ENCODE results near the gene HOXD11.

Gene HOXD11

DNA sequence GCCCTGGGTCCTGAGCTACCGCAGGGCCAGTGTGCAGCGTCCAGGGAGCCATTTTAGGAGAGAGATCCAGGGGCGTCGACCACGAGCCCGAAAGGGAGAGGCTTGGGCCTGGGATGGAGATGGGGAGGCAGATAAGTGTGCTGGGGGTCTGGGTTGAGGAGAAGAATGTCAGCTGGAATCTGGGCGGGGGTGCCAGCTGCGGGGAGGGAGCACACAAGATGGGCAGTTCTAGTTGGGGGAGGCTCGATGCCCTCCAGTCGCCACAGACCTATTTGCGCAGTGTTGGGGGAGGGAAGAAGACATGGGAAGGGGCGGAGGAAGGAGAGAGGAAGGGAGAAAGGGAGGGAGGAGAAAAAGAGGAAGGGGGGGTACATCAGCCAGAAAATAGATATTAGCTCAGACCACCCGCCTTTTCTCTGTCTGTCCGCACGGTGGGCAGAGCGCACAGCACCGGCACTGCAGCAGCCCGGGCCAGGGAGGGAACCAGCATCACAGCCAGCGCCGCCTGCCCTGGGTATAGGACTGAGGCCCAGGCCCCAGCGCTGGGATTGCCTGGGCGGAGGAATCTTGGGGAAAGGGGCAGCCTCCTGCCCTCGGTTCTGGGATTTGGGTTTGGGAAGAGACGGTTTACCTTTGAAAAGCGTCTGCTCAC is 1.9 kb upstream of the HOXD11 start:
- no peak overlapping the region for H3K9ac ChIP-seq (ENCODE audit: low read depth, low read length)
- no peak overlapping the region for H3K4me2 ChIP-seq (ENCODE audit: insufficient read depth, low read length)
- no peak overlapping the region for H3K4me3 ChIP-seq (ENCODE audit: low read depth in 1 of 2, low read length in 2 of 2)

DNA sequence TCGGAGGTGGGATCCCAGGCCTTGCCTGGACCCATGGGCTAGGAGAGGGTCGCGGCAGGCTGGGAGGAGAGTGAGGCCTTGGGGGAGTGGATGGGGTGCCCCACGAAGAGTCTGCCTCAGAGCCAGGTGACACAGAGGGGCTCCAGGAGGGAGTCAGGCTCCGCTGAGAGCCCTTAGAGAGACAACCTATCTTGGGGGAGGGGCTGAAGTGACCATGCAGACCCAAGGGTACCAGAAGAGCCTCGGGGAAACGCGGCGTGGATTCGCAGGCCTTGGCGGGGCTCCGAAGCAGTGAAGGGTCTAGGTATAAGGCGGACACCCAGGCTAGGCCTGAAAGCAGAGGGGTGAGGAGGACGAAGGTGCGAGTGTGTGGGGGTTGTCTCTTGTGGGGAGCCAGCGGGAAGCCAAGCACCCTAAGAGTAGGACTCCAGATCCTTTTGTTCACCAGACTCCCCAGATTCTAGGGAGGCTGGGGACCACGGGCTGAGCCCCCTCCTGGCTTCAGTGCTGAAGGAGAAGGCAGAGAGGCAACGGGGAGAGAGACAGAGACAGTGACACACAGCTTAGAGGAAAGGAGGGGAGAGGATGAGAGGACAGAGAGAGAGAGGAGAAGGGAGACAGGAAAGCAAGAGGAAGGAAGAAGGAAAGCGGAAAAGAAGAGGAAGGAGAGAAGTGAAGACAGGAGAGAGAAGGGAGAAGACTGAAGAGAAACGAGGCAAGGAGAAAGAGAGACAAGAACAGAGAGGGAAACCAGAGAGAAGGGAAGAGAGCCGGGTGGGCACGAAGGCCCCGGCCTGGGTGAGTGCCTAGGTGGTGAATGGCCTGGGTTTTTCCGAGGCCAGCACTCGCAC is 1.1 kb upstream of the HOXD11 start:
- Histone ChIP-seq H3K27ac (ENCODE audit: low read length) (no peak overlapping the region), H3K79me2 (ENCODE audit: insufficient read depth, low read length) (no peaks in the 10 kb centered on the region), H3K9ac (ENCODE audit: low read depth, low read length) (no peak overlapping the region), H3K36me3 (ENCODE audit: insufficient read depth, low read length) (no peaks in the 10 kb centered on the region), H2AFZ (ENCODE audit: low read depth, low read length) (no peak overlapping the region), H3K9me3 (ENCODE audit: insufficient read depth, low read length, severe bottlenecking) (no peaks in the 10 kb centered on the region), H3K4me3 (ENCODE audit: low read depth in 1 of 2, low read length in 2 of 2) (no peak overlapping the region), H3K27me3 (ENCODE audit: insufficient read depth, low read length, poor library complexity) (no peaks in the 10 kb centered on the region), H3K4me2 (ENCODE audit: insufficient read depth, low read length) (no peak overlapping the region), H3K4me1 (ENCODE audit: insufficient read depth, low read length) (no peaks in the 10 kb centered on the region), H4K20me1 (ENCODE audit: insufficient read depth, low read length) (no peaks in the 10 kb centered on the region)
- DNase-seq (no peak), ATAC-seq (ENCODE audit: insufficient read depth, low read depth) (no peak)
- TF ChIP-seq, protein P1, sequence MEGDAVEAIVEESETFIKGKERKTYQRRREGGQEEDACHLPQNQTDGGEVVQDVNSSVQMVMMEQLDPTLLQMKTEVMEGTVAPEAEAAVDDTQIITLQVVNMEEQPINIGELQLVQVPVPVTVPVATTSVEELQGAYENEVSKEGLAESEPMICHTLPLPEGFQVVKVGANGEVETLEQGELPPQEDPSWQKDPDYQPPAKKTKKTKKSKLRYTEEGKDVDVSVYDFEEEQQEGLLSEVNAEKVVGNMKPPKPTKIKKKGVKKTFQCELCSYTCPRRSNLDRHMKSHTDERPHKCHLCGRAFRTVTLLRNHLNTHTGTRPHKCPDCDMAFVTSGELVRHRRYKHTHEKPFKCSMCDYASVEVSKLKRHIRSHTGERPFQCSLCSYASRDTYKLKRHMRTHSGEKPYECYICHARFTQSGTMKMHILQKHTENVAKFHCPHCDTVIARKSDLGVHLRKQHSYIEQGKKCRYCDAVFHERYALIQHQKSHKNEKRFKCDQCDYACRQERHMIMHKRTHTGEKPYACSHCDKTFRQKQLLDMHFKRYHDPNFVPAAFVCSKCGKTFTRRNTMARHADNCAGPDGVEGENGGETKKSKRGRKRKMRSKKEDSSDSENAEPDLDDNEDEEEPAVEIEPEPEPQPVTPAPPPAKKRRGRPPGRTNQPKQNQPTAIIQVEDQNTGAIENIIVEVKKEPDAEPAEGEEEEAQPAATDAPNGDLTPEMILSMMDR (IDR thresholded peaks at IDR 0.05; ENCODE audit: borderline replicate concordance, extremely low read depth, low read length, poor library complexity, severe bottlenecking): no peak

More for the DNA sequence above, 1.9 kb upstream of the HOXD11 start:
- no peak for TF ChIP-seq EZH2 (IDR thresholded peaks at IDR 0.05; ENCODE audit: borderline replicate concordance, low read depth, low read length, severe bottlenecking)
- TF ChIP-seq, protein P1 (IDR thresholded peaks at IDR 0.05; ENCODE audit: borderline replicate concordance, extremely low read depth, low read length, poor library complexity, severe bottlenecking): no peak
- ATAC-seq (ENCODE audit: insufficient read depth, low read depth) (no peak), DNase-seq (no peak)
- Histone ChIP-seq H3K4me1 (ENCODE audit: insufficient read depth, low read length) (no peaks in the 10 kb centered on the region), H2AFZ (ENCODE audit: low read depth, low read length) (no peak overlapping the region), H3K36me3 (ENCODE audit: insufficient read depth, low read length) (no peaks in the 10 kb centered on the region), H3K9me3 (ENCODE audit: insufficient read depth, low read length, severe bottlenecking) (no peaks in the 10 kb centered on the region), H4K20me1 (ENCODE audit: insufficient read depth, low read length) (no peaks in the 10 kb centered on the region), H3K27ac (ENCODE audit: low read length) (no peak overlapping the region), H3K79me2 (ENCODE audit: insufficient read depth, low read length) (no peaks in the 10 kb centered on the region), H3K27me3 (ENCODE audit: insufficient read depth, low read length, poor library complexity) (no peaks in the 10 kb centered on the region)

DNA sequence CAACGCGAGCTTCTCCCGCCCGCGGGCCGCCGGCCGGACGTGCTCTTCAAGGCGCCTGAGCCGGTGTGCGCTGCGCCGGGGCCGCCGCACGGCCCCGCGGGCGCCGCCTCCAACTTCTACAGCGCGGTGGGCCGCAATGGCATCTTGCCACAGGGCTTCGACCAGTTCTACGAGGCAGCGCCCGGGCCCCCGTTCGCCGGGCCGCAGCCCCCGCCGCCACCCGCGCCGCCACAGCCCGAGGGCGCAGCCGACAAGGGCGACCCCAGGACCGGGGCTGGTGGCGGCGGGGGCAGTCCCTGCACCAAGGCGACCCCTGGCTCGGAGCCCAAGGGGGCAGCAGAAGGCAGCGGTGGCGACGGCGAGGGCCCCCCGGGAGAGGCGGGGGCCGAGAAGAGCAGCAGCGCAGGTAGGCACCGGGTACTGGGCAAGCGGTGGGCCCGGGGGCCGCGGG is 676 bp downstream of the HOXD11 start:
- TF ChIP-seq, protein P1 (IDR thresholded peaks at IDR 0.05; ENCODE audit: borderline replicate concordance, extremely low read depth, low read length, poor library complexity, severe bottlenecking): no peak
- H3K9me3 ChIP-seq (ENCODE audit: insufficient read depth, low read length, severe bottlenecking): no peaks in the 10 kb centered on the region
- no peak overlapping the region for H2AFZ ChIP-seq (ENCODE audit: low read depth, low read length)
- DNase-seq (no peak), ATAC-seq (ENCODE audit: insufficient read depth, low read depth) (no peak)
- no peaks in the 10 kb centered on the region for H3K27me3 ChIP-seq (ENCODE audit: insufficient read depth, low read length, poor library complexity)
- H3K36me3 ChIP-seq (ENCODE audit: insufficient read depth, low read length): no peaks in the 10 kb centered on the region
- H3K9ac ChIP-seq (ENCODE audit: low read depth, low read length): no peak overlapping the region
- no peaks in the 10 kb centered on the region for H3K79me2 ChIP-seq (ENCODE audit: insufficient read depth, low read length)
- H3K4me3 ChIP-seq (ENCODE audit: low read depth in 1 of 2, low read length in 2 of 2): no peak overlapping the region
- no peak overlapping the region for H3K4me2 ChIP-seq (ENCODE audit: insufficient read depth, low read length)
- no peaks in the 10 kb centered on the region for H4K20me1 ChIP-seq (ENCODE audit: insufficient read depth, low read length)
- H3K27ac ChIP-seq (ENCODE audit: low read length): no peak overlapping the region
- H3K4me1 ChIP-seq (ENCODE audit: insufficient read depth, low read length): no peaks in the 10 kb centered on the region

Measured in DND-41 (cell line).